GM18951 (cell line): ENCODE results near the gene ANKAR.
A peak's percentile ranks its signal among the peaks of the same experiment; 100 is the strongest.

Experiments used
- POLR2A ChIP-seq: IDR thresholded peaks from 4 replicates; pipeline ENCODE4 v1.6.1; 2011; ENCODE audit warnings: mild to moderate bottlenecking; ENCODE audit not compliant: insufficient read length, insufficient read depth; ENCODE audit errors: extremely low read depth
- in situ Hi-C: fragments of 300-500 bp; cut with MboI; formaldehyde crosslinking; loops from one replicate; pipeline ENCODE4 v1.12.0; 2022; ENCODE audit warnings: low sequenced_read_pairs, mixed read lengths, inconsistent platforms; ENCODE audit not compliant: unreplicated experiment

The ANKAR gene, protein sequence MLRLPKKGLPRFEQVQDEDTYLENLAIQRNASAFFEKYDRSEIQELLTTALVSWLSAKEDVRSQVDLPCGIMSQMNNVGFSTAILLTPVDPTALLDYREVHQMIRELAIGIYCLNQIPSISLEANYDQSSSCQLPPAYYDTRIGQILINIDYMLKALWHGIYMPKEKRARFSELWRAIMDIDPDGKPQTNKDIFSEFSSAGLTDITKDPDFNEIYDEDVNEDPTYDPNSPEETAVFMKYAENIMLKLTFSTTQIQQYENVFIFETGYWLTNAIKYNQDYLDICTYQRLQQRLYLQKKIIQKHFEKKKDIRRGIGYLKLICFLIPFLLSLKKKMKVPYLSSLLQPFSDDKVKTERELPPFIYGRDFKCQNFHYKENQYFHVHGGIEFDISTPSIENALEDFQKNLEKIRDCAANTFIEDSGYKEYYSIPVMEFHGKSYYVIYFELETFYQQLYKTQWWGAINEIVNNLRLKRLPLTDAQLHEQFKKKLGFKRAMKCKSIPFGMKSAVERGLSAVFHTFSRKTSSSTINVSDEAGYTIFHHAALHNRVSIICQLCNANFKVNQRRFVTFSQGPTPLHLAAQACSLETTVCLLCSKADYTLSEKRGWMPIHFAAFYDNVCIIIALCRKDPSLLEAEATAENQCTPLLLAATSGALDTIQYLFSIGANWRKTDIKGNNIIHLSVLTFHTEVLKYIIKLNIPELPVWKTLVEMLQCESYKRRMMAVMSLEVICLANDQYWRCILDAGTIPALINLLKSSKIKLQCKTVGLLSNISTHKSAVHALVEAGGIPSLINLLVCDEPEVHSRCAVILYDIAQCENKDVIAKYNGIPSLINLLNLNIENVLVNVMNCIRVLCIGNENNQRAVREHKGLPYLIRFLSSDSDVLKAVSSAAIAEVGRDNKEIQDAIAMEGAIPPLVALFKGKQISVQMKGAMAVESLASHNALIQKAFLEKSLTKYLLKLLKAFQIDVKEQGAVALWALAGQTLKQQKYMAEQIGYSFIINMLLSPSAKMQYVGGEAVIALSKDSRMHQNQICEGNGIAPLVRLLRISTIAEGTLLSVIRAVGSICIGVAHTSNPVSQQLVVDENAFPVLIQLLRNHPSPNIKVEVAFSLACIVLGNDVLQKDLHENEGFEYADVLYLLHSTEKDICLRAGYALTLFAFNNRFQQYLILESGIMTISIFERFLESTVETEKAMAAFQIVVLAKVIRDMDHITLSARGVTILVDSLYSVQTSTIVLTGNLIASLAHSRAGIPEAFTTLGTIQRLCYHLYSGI (N-terminal part only)

DNA sequence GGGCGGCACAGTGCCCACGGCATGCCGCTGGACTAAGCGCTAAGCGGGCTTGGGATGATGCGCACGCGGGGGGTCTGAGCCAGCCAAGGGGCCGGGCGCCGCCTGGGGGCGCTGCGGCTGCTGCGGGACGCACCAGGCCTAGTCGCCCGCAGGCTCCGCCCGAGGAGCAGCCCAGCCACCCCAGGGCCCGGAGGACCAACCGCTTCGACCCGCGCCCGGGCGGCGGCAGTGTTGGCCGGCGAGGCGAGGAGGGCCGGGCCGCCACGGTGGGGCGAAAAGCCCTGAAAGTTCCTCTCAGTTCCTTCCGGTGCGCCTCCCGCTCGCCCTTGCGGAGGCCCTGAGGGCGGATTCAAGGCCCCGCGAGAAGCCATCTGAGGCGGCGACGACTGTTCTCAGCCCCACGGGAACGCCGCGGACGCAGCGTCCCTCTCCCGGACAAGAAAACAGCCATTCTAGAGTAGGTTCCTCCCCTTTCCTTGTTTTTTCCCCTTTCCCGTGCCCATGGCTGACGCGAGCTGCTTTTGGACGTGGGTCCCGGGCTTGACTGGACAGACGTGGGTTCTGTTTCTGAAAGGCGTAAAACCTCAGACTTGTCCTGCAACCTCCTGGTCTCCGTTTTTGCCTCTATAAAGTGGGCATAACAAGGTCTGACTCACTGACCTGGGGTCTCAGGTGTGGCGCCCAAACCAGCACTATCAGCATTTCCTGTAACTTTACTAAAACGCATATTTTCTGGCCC, at the start of gene ANKAR:
Gene ANKAR, plus strand, starts transcription at position 297 of the 739 bp plus-strand sequence. CDS start 1,821 bp downstream, outside the sequence.
- in situ Hi-C loops, result loop anchor here (25.0 kb wide), 2 partner anchors 88 to 388 kb away; partner anchors contain the start of genes MSTN and OSGEPL1
- TF ChIP-seq POLR2A, result peak; percentile 68

DNA sequence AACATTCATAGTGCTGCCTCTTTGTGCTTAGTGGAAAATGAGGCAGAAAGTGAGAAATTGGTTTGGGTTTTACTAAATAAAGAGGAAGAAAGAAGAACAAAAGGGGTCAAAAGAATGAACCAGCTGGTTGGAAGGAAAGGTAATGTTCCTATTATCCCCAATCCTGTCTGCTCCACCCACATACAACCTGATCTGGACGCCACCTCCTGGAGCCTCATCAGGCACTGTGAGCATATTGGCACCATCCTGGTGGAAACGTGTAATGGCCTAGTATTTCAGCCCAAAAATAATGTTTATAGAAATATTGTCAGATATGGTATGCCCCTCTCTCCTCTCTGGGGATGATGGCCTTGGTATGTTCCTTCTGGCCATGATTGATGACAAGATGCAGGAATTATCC, 48.8 kb upstream of the ANKAR start:
- in situ Hi-C loops, result no loop called here
- no peak for TF ChIP-seq POLR2A

DNA sequence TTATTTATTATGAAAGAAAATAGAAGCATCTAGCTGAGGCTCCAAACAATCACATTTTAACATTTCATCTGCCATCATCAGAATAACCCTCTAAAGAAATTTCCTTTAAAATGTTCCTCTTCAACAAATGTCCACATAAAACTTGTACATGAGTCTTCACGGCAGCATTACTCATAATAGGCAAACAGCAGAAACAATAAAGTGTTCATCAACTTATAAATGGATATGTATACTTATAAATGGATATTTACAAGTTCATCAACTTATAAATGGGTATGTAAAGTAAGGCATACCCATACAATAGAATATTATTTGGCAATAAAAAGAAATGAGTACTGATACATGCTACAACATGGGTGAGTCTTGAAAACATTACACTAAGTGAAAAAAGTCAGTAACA, 46.7 kb upstream of the ANKAR start:
- in situ Hi-C loops, result no loop called here
- no peak for TF ChIP-seq POLR2A

DNA sequence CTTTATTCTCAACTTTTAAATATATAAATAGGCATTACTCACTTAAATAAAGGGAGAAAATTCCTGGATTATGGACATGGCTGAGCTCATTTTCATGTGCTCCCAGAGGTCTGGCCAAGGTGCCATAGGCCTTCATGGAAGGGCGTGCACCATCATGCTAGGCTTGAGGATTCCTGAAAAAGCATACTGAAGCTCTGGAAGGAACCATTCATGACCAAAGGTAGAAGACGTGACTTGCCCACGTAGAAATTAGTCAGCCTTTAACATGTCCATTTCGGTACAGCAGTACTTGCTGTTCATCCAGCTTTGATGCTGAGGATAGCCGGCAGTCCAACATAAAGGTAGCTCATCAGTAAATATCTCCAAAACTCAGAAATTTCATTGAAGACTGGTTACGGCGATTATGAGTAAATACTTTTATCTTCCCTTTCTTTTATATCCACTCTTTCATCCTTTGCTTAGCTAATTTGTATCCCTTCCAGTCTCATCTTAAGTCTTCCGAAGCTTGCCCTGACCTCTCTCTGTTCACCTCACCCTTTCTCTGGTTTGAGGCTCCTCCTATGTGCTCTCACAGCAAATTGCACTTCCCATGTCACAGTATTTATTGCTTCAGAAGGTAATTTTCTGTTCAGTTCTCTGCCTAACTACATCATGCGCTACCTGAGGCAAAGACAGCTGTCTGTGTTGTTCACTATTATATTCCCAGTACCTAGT, 45.5 kb upstream of the ANKAR start:
- in situ Hi-C loops, result no loop called here
- TF ChIP-seq POLR2A, result no peak

DNA sequence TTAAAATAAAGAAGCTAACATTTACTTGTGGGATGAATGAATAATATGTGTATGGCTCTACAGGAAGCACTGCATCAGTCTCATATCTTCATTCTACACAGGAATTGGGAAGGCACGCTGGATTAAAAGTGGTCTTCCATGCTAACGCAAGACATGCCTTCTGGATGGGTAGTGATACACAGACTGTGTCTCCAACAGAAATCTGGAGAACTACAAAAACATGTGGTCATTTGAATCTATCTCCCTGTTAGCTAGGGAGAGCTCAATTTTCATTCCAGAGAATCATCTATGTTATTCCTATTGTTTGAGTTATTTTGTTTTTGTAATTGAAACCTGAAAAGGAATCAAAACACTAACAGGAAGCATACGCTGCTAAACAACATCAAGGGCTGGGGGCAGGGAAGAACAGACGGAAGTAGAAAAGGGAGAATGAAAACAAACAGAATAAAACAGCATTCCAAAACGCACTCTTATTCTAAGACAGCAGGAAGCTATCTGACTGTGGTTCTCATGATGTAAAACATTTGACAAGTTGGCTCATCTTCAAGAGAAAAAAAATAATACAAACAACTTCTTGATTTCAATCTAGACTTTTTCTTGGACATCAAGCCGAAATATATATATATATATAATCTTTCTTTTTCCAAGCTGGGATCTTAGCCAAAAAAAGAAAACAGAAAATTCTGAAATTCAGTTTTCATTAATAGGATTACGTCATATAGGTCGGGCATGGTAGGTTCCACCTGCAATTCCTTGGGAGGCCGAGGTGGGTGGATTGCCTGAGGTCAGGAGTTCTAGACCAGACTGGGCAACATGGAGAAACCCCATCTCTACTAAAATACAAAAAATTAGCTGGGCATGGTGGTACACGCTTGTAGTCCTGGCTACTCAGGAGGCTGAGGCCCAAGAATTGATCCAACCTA, 44.7 kb upstream of the ANKAR start:
- TF ChIP-seq POLR2A, result no peak
- in situ Hi-C loops, result no loop called here

DNA sequence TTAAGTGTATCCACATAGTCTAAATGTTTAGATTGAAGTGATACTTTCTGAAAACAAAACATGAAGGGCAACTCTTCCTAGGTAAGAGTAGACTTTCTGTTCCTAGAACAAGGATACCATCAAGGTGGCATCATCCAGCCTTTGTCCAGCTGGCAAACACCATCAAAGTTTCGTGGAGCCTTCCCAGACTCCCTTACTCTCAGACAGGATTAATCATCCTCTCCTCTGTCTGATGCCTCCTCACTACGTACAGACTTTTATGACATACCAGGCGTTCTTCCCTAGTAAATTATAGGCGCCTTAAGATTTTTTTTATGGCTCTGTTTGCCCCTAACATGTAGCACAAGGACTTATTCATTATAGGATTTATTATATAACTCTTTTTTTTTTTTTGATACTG, 42.6 kb upstream of the ANKAR start:
- TF ChIP-seq POLR2A, result no peak
- in situ Hi-C loops, result no loop called here

DNA sequence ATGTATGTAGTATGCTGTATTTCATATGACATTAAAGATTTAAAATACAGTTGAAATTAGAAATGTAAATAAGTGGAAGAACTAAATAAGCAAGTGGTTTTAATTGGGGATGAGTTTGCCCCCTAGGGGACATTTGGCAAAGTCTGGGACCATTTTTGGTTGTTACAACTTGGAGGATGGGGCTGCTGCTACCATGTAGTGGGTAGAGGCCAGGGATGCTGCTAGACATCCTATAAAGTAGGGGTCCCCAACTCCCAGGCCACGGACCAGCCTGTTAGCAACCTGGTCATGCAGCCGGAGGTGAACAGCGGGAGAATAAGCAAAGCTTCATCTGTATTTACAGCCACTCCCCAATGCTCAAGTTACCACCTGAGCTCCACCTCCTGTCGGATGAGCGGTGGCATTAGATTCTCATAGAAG, 41.1 kb upstream of the ANKAR start:
- no peak for TF ChIP-seq POLR2A
- in situ Hi-C loops, result no loop called here

DNA sequence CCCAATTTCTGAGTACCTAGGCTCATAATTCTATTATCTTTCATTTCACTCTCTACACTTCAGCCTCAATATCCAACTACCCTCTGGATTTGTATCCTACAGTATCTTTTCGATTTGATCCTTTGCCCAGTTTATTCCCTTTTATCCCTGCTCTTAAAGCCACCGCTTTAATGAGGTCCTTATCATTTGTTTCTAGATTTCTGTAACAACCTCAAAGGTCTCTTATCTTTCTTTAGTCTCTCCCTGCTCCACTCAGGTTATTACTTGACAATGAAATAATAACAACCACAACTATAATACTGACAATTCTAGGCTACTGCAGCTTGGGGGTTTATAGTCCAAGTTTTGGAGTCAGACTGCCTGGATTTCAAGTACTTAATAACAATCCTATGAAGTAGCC, 39.1 kb upstream of the ANKAR start:
- in situ Hi-C loops, result no loop called here
- TF ChIP-seq POLR2A, result no peak

DNA sequence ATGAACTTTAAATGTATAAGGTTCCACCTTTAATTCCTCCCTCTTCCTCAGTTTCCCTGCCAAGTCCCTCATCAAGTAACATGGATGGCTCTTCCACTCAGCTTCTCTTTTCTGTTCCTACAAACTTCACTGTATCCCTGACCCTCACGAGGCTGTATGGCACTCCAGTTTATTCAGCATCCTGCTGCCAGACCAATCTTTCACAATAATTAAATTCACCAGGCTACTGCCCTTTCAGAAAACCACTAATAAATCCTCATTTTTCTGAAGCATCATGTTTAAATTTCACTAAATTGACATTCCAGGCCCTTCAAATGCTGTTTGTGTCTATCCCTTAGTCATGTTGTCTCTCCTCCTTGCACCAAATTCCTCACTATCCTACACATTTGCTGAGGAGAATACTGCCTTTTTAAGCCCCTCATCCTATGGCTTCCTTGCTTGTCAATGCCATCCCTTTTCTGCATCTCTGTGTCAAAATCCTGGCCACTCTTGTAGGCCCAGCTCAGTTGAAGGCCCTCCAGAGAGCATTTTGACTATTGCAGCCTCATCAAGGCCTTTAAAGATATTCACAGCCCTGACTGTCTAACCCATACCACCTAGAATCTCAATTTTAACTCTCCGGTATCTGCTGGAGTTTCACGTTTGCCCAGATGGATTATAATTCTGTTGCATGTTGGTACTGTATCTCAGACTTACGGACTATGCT, 36.0 kb upstream of the ANKAR start:
- no peak for TF ChIP-seq POLR2A
- in situ Hi-C loops, result no loop called here

DNA sequence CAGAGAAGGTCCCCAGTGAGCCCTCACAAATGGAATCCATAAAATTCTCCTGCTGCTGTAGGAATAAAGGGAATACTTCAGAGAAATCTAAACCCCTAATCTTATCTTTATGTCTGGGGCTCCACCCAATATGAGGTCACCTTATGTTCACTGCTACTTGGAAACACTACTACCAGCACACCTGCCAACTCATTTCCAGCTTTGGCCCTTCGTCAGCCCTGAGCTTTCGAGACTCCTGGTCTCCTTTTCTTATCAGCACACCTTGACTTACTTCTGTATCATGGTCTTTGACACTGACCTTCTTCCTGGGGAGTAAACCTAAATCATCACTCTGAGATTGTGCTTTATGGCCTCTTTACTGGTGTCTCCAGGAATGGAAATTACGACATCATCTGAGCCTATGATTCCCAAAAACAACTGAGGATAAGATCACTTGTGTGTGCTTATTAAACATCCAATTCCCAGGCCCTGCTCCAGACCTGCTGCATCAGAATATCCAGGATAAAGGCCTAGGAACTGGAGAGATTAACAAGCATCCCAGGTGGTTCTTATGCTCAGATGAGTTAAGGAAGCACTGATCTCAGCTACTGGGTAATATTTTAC, 35.4 kb upstream of the ANKAR start:
- no peak for TF ChIP-seq POLR2A
- in situ Hi-C loops, result no loop called here
